ENCODE measurements around the gene ASCC3.

GRCh38 chr6:100913400-100914276 is 32.5 kb upstream of the ASCC3 start:
- TF ChIP-seq EGR1 (IDR thresholded peaks at IDR 0.05) (no peak), REST (IDR thresholded peaks at IDR 0.05; ENCODE audit: low read depth) (no peak), CEBPB (IDR thresholded peaks at IDR 0.05) (no peak)
